ENCODE measurements around the gene SLC12A2. TPM values are rescaled to one million over a fixed set of nuclear protein-coding genes. Genes with fewer than 3 reads are reported as not detected.

SLC12A2 gene
- total RNA-seq, 4 donors from 2014 or later, result 105 to 137 (median 129) TPM

GRCh38 chr5:128132499-128132898 lies 48.9 kb downstream of the SLC12A2 start:
- no peak for ATAC-seq
- no peak for TF ChIP-seq POLR2AphosphoS5 (IDR thresholded peaks at IDR 0.05)
- no peak for TF ChIP-seq POLR2A (IDR thresholded peaks at IDR 0.05)
- TF ChIP-seq EP300 (IDR thresholded peaks at IDR 0.05), result no peak
- no peak for TF ChIP-seq CTCF (IDR thresholded peaks at IDR 0.05)
- no peaks in the 10 kb centered on the region for H3K9me3 ChIP-seq
- no peak overlapping the region for H3K4me3 ChIP-seq
- no peaks in the 10 kb centered on the region for H3K27me3 ChIP-seq
- H3K27ac ChIP-seq, result no peak overlapping the region
- H3K36me3 ChIP-seq, result peaks cover 0 to 64% of the 10 kb centered on the region in 2 donors
- 84 to 100% methylated on average over 1 of the region's 1 CpG for WGBS, 2 donors (ENCODE audit: low coverage in 1 of 2)
- H3K4me1 ChIP-seq, result no peaks in the 10 kb centered on the region

- Histone ChIP-seq H3K27me3 (no peaks in the 10 kb centered on the region), H3K4me3 (no peak overlapping the region), H3K4me1 (no peaks in the 10 kb centered on the region), H3K9me3 (no peaks in the 10 kb centered on the region), H3K36me3 (peaks cover 0 to 91% of the 10 kb centered on the region in 2 donors), H3K27ac (no peak overlapping the region)
- TF ChIP-seq EP300 (IDR thresholded peaks at IDR 0.05), result no peak
- no peak for TF ChIP-seq POLR2AphosphoS5 (IDR thresholded peaks at IDR 0.05)
- TF ChIP-seq CTCF (IDR thresholded peaks at IDR 0.05), result no peak
- no peak for TF ChIP-seq POLR2A (IDR thresholded peaks at IDR 0.05)
- ATAC-seq, result no peak
These were observed 51.7 kb downstream of the SLC12A2 start for GRCh38 chr5:128135286-128135685.

GRCh38 chr5:128143911-128144310 lies 60.3 kb downstream of the SLC12A2 start:
- Histone ChIP-seq H3K9me3 (no peaks in the 10 kb centered on the region), H3K27ac (no peak overlapping the region), H3K36me3 (peaks cover 0 to 57% of the 10 kb centered on the region in 2 donors), H3K4me3 (no peak overlapping the region), H3K27me3 (no peaks in the 10 kb centered on the region), H3K4me1 (no peaks in the 10 kb centered on the region)
- 93 to 95% methylated on average over 2 of the region's 2 CpGs for WGBS, 2 donors (ENCODE audit: low coverage in 1 of 2)
- ATAC-seq, result no peak
- no peak for TF ChIP-seq CTCF (IDR thresholded peaks at IDR 0.05)
- no peak for TF ChIP-seq POLR2A (IDR thresholded peaks at IDR 0.05)
- no peak for TF ChIP-seq EP300 (IDR thresholded peaks at IDR 0.05)
- no peak for TF ChIP-seq POLR2AphosphoS5 (IDR thresholded peaks at IDR 0.05)

GRCh38 chr5:128144491-128144890 lies 60.9 kb downstream of the SLC12A2 start:
- ATAC-seq, result no peak
- Histone ChIP-seq H3K27me3 (no peaks in the 10 kb centered on the region), H3K4me1 (no peaks in the 10 kb centered on the region), H3K4me3 (no peak overlapping the region), H3K9me3 (no peaks in the 10 kb centered on the region), H3K36me3 (peaks cover 0 to 57% of the 10 kb centered on the region in 2 donors), H3K27ac (no peak overlapping the region)
- TF ChIP-seq POLR2AphosphoS5 (IDR thresholded peaks at IDR 0.05), result no peak
- TF ChIP-seq CTCF (IDR thresholded peaks at IDR 0.05), result no peak
- TF ChIP-seq POLR2A (IDR thresholded peaks at IDR 0.05), result no peak
- no peak for TF ChIP-seq EP300 (IDR thresholded peaks at IDR 0.05)
- 56 to 100% methylated on average over 1 of the region's 1 CpG for WGBS, 2 donors (ENCODE audit: low coverage in 1 of 2)

- WGBS, 2 donors (ENCODE audit: low coverage in 1 of 2), result 89 to 94% methylated on average over 2 of the region's 2 CpGs
- Histone ChIP-seq H3K9me3 (no peaks in the 10 kb centered on the region), H3K4me1 (no peaks in the 10 kb centered on the region), H3K36me3 (peaks cover 0 to 60% of the 10 kb centered on the region in 2 donors), H3K4me3 (no peak overlapping the region), H3K27me3 (no peaks in the 10 kb centered on the region), H3K27ac (no peak overlapping the region)
- no peak for ATAC-seq
- no peak for TF ChIP-seq POLR2AphosphoS5 (IDR thresholded peaks at IDR 0.05)
- no peak for TF ChIP-seq EP300 (IDR thresholded peaks at IDR 0.05)
- TF ChIP-seq CTCF (IDR thresholded peaks at IDR 0.05), result no peak
- TF ChIP-seq POLR2A (IDR thresholded peaks at IDR 0.05), result no peak
These were observed 63.1 kb downstream of the SLC12A2 start for GRCh38 chr5:128146671-128147070.
